NCI-H128 (cell line): Measurements from ENCODE around the gene MAN1A2.

ENCODE experiments used
- DNase-seq: peaks from one replicate; lab custom pipeline; 2025; ENCODE audit not compliant: unreplicated experiment; lab: John Stamatoyannopoulos, UW

Gene MAN1A2

GRCh38 chr1:117573386-117574023 is 206.3 kb downstream of the MAN1A2 start:
- no peak for DNase-seq

GRCh38 chr1:117574161-117574835 is 207.0 kb downstream of the MAN1A2 start:
- DNase-seq, result no peak

GRCh38 chr1:117575586-117576225 is 208.5 kb downstream of the MAN1A2 start:
- DNase-seq, result no peak

- DNase-seq, result no peak
Measured at GRCh38 chr1:117576236-117576635, 209.0 kb downstream of the MAN1A2 start.

- no peak for DNase-seq
Measured at GRCh38 chr1:117577191-117577885, 210.1 kb downstream of the MAN1A2 start.

GRCh38 chr1:117578466-117578865 is 211.2 kb downstream of the MAN1A2 start:
- DNase-seq, result no peak
